H1 (cell line): Measurements from ENCODE around the gene SOX1.

ENCODE experiments used
- E2F6 ChIP-seq: IDR thresholded peaks from 2 replicates; pipeline ENCODE4 v1.6.1; 2012; ENCODE audit warnings: inconsistent platforms
- EGR1 ChIP-seq: IDR thresholded peaks from 2 replicates; pipeline ENCODE4 v1.6.1; 2011; ENCODE audit warnings: low read depth, low read length, borderline replicate concordance
- EZH2 ChIP-seq: fragments of 200-600 bp; sonication (generic); IDR thresholded peaks from 2 replicates; pipeline ENCODE4 v1.7.1; 2012; ENCODE audit warnings: low read depth, mild to moderate bottlenecking, moderate library complexity, low read length, inconsistent platforms; ENCODE audit not compliant: severe bottlenecking
- HDAC6 ChIP-seq: IDR thresholded peaks from one replicate; pipeline ENCODE4 v1.7.1; 2012; ENCODE audit warnings: low read depth, mild to moderate bottlenecking, inconsistent platforms, low read length, moderate library complexity

GRCh38 chr13:112056739-112057438, 10.1 kb upstream of the SOX1 start:
- TF ChIP-seq E2F6: no peak
- TF ChIP-seq EZH2: no peak
- TF ChIP-seq EGR1: no peak
- TF ChIP-seq HDAC6: no peak
